SK-N-SH (cell line): Measurements from ENCODE around the gene WIPF2.
"Not testable (repeated sequence)": the region's sequence is repeated elsewhere in the genome, so short reads cannot be mapped to it uniquely, and the experiment has no call there.

Experiments
- ELF1 ChIP-seq: IDR thresholded peaks from 2 replicates; pipeline ENCODE4 v1.4.0; 2012
- EP300 ChIP-seq, 2 experiments: IDR thresholded peaks; 2 replicates each; pipeline versions ENCODE4 v1.4.0 to v1.6.1; 2012; ENCODE audit warnings: borderline replicate concordance in 1 of 2, low read depth in 1 of 2, low read length in 1 of 2
- POLR2AphosphoS5 ChIP-seq: IDR thresholded peaks from 2 replicates; pipeline ENCODE4 v1.6.1; 2012; ENCODE audit warnings: low read depth, low read length
- TEAD4 ChIP-seq: IDR thresholded peaks from 2 replicates; pipeline ENCODE4 v1.4.0; 2012; ENCODE audit warnings: mild to moderate bottlenecking, borderline replicate concordance; ENCODE audit not compliant: insufficient read depth
- TF ChIP-seq, protein P1 (sequence below): fragments of 200-600 bp; sonication (generic); IDR thresholded peaks from 2 replicates; pipeline ENCODE4 v1.6.1; 2017; ENCODE audit warnings: antibody characterized with exemption, mild to moderate bottlenecking, moderate library complexity

DNA sequence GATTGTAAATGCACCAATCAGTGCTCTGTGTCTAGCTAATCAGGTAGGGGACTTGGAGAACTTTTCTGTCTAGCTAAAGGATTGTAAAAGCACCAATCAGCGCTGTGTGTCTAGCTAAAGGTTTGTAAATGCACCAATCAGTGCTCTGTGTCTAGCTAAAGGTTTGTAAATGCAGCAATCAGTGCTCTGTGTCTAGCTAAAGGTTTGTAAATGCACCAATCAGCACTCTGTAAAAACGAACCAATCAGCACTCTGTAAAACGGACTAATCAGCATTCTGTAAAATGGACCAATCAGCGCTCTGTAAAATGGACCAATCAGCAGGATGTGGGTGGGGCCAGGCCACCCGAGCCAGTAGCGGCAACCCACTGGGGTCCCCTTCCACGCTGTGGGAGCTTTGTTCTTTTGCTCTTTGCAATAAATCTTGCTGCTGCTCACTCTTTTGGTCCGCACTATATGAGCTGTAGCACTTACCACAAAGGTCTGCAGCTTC lies 21.1 kb upstream of the WIPF2 start:
- TF ChIP-seq TEAD4; POLR2AphosphoS5; ELF1; EP300 (IDR thresholded peaks at IDR 0.05; ENCODE audit: borderline replicate concordance in 1 of 2, low read depth in 1 of 2, low read length in 1 of 2): not testable (repeated sequence)
- TF ChIP-seq, protein P1, sequence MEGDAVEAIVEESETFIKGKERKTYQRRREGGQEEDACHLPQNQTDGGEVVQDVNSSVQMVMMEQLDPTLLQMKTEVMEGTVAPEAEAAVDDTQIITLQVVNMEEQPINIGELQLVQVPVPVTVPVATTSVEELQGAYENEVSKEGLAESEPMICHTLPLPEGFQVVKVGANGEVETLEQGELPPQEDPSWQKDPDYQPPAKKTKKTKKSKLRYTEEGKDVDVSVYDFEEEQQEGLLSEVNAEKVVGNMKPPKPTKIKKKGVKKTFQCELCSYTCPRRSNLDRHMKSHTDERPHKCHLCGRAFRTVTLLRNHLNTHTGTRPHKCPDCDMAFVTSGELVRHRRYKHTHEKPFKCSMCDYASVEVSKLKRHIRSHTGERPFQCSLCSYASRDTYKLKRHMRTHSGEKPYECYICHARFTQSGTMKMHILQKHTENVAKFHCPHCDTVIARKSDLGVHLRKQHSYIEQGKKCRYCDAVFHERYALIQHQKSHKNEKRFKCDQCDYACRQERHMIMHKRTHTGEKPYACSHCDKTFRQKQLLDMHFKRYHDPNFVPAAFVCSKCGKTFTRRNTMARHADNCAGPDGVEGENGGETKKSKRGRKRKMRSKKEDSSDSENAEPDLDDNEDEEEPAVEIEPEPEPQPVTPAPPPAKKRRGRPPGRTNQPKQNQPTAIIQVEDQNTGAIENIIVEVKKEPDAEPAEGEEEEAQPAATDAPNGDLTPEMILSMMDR = not testable (repeated sequence)
